ENCODE results near the gene DLG2. TPM values are rescaled to one million over a fixed set of nuclear protein-coding genes. Genes with fewer than 3 reads are reported as not detected.

The DLG2 gene
- total and polyA plus RNA-seq, 2 donors (not counting 3 experiments of a cell fraction or from before 2014, with no cell fraction given): 0.15 to 1.1 TPM

DNA sequence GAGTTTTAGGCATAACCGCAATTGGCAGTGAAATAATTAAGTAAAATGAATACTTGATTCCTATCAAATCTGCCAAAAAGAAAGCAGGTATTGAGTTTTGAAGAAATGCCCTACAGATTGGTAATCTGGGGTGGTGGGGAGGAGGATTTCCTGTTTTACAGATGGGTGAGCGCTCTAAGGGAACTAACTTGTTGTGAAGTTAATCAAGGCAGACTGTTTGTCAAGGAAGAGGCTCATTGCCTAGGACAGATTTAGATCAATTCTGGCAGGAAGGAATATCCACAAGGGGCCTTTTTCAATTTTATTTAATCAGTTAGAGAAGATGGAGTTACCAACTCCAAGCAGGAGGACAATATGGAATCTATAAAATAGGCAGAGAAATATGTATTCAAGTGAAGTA is 2069.5 kb downstream of the DLG2 start:
- H2AFZ ChIP-seq (ENCODE audit: low read depth, low read length): no peak overlapping the region
- H3K4me1 ChIP-seq (ENCODE audit: control insufficient read depth, extremely low read depth, insufficient read depth, low read length): no peaks in the 10 kb centered on the region
- no peak overlapping the region for H3K27ac ChIP-seq (ENCODE audit: insufficient read depth, low read depth, low read length)
- H4K20me1 ChIP-seq (replicated peaks; ENCODE audit: control insufficient read depth, extremely low read depth, insufficient read depth, low read length): no peaks in the 10 kb centered on the region
- FAIRE-seq: no peak
- no peak for DNase-seq (ENCODE audit: low read depth, low spot score)
- dilution Hi-C loops (cut with MboI; ENCODE audit: extremely low pct_ligation_motif_present, low sequenced_read_pairs) (no loop called here), intact Hi-C loops (cut with micrococcal nuclease) (no loop called here)
- BruUV-seq (replicated peaks): no TSS peak
- H3K9me3 ChIP-seq (replicated peaks; ENCODE audit: control insufficient read depth, insufficient read depth, low read length): no peaks in the 10 kb centered on the region
- no peaks in the 10 kb centered on the region for H3K79me2 ChIP-seq (ENCODE audit: control insufficient read depth, insufficient read depth, low read length)
- POLR2A ChIA-PET: no interaction called here
- no peaks in the 10 kb centered on the region for H3K27me3 ChIP-seq (ENCODE audit: control insufficient read depth in 2 of 2, insufficient read depth in 2 of 2, low read length in 2 of 2)
- CTCF ChIA-PET: no interaction called here
- no peak overlapping the region for H3K4me2 ChIP-seq (ENCODE audit: insufficient read depth, low read length)
- no peaks in the 10 kb centered on the region for H3K9me1 ChIP-seq (replicated peaks; ENCODE audit: control insufficient read depth, extremely low read depth, insufficient read depth, low read length)
- no peak overlapping the region for H3K4me3 ChIP-seq (replicated peaks in 1 of 3; ENCODE audit: insufficient read depth in 1 of 3, low read depth in 1 of 3, low read length in 3 of 3)
- no peak for TF ChIP-seq POLR2A (IDR thresholded peaks at IDR 0.05; ENCODE audit: low read depth, low read length)
- TF ChIP-seq, protein P1, sequence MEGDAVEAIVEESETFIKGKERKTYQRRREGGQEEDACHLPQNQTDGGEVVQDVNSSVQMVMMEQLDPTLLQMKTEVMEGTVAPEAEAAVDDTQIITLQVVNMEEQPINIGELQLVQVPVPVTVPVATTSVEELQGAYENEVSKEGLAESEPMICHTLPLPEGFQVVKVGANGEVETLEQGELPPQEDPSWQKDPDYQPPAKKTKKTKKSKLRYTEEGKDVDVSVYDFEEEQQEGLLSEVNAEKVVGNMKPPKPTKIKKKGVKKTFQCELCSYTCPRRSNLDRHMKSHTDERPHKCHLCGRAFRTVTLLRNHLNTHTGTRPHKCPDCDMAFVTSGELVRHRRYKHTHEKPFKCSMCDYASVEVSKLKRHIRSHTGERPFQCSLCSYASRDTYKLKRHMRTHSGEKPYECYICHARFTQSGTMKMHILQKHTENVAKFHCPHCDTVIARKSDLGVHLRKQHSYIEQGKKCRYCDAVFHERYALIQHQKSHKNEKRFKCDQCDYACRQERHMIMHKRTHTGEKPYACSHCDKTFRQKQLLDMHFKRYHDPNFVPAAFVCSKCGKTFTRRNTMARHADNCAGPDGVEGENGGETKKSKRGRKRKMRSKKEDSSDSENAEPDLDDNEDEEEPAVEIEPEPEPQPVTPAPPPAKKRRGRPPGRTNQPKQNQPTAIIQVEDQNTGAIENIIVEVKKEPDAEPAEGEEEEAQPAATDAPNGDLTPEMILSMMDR (IDR thresholded peaks at IDR 0.05; ENCODE audit: extremely low read depth in 1 of 2, insufficient read depth in 1 of 2, low read depth in 1 of 2, low read length in 2 of 2): no peak
- no peak for TF ChIP-seq EZH2 (IDR thresholded peaks at IDR 0.05; ENCODE audit: borderline replicate concordance, low read depth, low read length, severe bottlenecking)
- TF ChIP-seq FOS (IDR thresholded peaks at IDR 0.05; ENCODE audit: borderline replicate concordance, insufficient read depth, low read length): no peak
- TF ChIP-seq, protein P2, sequence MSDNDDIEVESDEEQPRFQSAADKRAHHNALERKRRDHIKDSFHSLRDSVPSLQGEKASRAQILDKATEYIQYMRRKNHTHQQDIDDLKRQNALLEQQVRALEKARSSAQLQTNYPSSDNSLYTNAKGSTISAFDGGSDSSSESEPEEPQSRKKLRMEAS (IDR thresholded peaks at IDR 0.05; ENCODE audit: insufficient read depth, insufficient read length): no peak
- TF ChIP-seq MYC (IDR thresholded peaks at IDR 0.05; ENCODE audit: low read depth, low read length): no peak
- TF ChIP-seq JUN (IDR thresholded peaks at IDR 0.05; ENCODE audit: borderline replicate concordance, insufficient read depth, insufficient read length, low read depth): no peak
- TF ChIP-seq GATA2 (IDR thresholded peaks at IDR 0.05; ENCODE audit: insufficient read depth, insufficient read length, low read depth, low read length): no peak
- no peak for TF ChIP-seq POLR2AphosphoS5 (IDR thresholded peaks at IDR 0.05; ENCODE audit: insufficient read depth, low read depth, low read length)
- no peaks in the 10 kb centered on the region for H3K36me3 ChIP-seq (ENCODE audit: control insufficient read depth in 2 of 2, extremely low read depth in 1 of 2, insufficient read depth in 2 of 2, low read length in 2 of 2)
- H3K9ac ChIP-seq (replicated peaks; ENCODE audit: extremely low read depth, insufficient read depth, low read length): no peak overlapping the region
